Muscle of arm (tissue), 12 donors: ENCODE measurements around the gene TBX20. TPM values are rescaled to one million over a fixed set of nuclear protein-coding genes. Genes with fewer than 3 reads are reported as not detected.
"Not testable (repeated sequence)": the region's sequence is repeated elsewhere in the genome, so short reads cannot be mapped to it uniquely, and the experiment has no call there.

Experiments
- DNase-seq: peaks from one replicate; pipeline ENCODE4 v3.0.0-alpha.2; 2013
- polyA plus RNA-seq, 12 donors: library from polyadenylated mRNA; unstranded; fragments of 120-200 nt; gene quantifications; one replicate each; pipeline ENCODE4 v1.2.1, GENCODE V29; 2013; ENCODE audit not compliant: insufficient read length in 12 of 12

TBX20 gene
- polyA plus RNA-seq, 12 donors = not detected

DNA sequence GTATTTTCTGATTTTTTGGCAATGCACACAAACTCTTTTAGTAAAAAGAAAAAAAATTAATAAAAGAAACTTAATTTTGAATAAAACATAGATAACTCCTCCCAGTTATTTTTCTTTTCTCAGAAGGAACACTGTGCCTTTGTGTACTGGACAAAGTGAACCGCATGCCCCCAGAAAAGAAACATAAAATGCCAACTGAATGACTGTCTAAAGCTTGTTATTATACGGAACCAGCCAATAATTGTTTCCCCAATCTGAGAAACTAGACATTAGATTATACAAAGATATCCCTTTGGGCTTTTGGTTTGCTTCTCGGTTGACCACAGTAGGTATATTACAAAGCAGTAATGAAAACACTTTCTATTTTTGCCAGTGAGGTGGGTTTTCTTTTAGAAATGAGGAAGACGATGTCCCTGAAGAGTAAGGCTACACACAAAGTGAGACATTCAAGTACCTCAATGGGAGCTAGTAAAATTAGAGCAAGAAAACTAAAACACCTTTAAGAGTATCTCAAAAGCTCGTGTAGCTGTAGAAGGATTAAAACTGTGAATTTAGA lies 25.3 kb downstream of the TBX20 start:
- not testable (repeated sequence) for DNase-seq

DNA sequence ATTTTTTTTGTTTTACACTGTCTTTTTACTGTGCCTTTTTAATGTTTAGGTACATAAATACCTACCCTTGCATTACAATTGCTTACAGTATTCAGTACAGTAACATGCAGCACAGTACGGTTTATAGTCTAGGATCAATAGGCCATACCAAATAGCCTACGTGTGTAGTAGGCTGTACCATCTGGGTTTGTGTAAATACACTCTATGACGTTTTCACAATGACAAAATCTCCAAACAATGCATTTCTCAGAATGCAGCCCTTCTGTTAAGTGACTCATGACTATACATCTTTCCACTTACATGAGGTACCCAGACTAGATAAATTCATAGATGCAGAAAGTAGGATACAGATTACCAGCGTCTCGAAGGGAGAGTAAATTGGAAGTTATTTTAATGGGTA lies 26.5 kb downstream of the TBX20 start:
- not testable (repeated sequence) for DNase-seq

DNA sequence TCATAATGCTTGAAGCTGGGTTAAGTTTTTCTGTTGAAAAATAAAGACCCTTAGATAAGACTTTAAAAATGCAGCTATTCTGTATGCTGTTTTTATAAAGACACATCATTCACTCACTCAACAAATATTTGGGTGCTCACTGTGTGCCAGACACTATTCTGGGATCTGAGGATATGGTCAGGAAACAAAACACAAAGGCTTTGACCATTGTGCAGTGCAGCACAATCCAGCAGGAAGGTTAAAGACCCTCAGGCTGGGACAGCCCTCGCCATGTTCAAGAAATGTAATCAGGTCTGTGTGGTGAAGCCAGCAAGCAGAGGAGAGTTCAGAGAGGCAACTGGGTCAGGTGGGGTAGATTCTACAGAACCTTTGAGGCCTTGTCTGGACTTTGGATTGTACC lies 31.5 kb downstream of the TBX20 start:
- DNase-seq = not testable (repeated sequence)

DNA sequence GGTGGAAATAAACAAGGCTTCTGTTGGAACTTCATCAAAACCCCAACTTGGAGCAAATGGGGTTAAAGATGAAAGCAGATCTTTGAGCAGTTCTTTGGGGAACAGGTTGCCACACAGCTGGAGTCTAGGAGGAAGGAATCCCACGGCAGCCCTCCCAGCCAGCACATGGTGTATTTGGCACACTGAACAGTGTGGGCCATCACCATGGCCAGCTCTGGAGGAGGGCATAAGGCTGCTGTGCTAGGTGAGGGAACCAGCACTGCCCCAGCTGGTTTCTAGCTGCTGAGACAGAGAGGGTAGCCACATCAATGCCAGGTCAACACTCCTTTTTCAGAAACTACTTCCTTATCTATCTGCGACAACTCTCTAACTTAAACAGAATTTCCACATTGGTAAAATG lies 33.7 kb downstream of the TBX20 start:
- not testable (repeated sequence) for DNase-seq

DNA sequence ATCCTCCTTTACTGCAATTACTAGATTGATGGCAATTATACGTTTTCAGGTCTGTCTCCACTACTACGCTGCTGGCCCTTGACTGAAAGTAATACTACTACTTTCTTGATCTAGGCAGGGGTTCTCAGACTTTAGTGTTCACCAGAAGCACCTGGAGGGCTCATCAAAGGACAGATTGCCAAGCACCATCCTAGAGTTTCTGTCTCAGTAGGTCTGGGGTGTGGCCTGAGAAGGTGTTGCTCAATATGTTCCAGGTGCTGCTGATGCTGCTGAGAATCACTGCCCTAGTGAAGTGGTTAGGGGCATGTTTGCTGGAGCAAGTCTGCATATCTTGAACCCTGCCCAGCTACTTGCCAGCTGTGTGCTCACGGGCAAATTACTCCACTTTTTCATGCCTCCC lies 37.9 kb downstream of the TBX20 start:
- DNase-seq = not testable (repeated sequence)

DNA sequence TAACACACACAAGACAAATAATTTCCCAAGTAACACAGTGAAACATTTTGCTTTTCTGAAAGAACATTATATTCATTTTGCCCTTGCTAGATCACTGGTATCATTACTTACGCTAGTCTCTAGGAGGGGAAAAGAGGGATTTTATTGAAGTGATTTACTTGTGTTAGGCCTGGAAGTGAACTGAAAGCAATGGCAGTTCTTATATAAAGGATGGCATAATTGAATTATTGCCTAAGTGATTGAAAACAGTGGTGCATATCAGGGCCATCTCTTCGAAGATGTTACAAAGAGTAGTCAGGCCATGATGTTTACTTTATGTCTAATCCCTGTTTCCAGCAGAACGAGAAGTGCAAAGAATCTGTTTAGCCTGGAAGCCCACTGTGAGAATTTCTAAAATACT lies 38.8 kb downstream of the TBX20 start:
- DNase-seq = not testable (repeated sequence)

DNA sequence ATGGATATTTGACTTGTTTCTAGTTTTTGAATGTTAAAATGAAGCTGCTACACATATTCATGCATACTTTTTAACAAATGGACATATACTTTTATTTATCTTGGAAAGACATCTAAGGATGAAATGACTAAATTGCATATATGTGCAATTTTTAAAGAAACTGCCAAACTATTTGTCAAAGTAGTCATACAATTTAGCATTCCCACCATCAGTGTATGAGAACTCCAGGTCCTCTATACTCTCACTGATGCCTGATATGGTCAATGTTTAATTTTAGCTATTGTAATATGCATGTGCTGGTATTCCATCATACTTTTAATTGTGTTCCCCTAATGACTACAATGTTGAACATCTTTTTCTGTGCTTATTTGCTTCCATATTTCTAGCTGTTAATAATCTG lies 47.0 kb downstream of the TBX20 start:
- DNase-seq = not testable (repeated sequence)

DNA sequence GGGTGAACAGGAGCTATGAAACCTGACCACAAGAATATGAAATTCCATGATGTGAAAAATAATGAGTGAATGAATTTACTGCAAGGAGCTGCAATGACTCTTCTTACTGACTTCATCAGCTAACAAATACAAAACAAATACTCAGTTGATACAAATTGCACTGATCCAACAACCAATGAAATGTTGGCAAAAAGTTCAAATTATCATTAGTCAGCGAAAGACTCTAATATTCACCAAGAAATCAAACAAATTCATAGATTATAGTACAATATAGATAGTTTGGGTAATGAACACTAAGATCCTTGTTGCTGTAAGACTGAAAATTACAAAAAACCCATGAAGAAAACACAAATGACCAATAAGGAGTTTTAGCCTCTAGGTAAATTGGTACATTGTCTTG lies 49.0 kb downstream of the TBX20 start:
- not testable (repeated sequence) for DNase-seq

DNA sequence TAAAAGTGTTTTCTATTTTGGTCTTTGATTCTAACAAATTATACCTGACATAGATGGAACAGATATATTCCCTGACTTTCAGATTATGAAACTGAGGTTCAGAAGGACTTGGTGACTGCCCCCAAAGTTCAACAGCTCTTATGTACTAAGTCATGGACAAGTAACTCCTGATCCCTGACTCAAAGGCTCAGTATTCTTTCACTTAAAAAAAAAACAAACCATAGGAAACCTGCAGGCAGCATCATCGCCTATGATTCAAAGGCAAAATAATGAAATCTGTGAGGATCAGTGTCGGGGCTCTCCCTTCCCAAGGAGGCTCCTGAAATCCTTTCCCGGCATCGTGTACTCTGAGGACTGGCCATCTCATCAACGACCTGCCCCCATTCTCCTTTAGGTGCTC lies 49.9 kb downstream of the TBX20 start:
- not testable (repeated sequence) for DNase-seq

DNA sequence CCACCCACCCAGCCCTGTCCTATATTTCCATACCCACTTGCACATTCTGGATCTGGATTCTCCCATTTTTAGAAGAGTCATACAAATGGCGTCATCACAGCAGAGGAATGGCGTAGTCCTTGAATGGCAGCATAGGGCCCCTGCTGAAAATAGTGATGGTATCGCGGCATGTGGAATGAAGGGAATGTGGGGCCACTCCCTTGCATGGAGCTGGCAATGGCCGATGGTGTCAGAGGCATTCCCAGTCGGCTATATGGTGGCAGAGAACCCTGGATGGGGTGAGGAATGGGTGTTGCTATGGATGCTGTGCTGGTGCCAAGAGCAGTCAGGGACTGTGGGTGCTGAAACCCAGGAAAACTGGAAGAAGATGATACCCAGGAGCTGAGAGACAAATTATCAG lies 51.5 kb downstream of the TBX20 start:
- DNase-seq = not testable (repeated sequence)

DNA sequence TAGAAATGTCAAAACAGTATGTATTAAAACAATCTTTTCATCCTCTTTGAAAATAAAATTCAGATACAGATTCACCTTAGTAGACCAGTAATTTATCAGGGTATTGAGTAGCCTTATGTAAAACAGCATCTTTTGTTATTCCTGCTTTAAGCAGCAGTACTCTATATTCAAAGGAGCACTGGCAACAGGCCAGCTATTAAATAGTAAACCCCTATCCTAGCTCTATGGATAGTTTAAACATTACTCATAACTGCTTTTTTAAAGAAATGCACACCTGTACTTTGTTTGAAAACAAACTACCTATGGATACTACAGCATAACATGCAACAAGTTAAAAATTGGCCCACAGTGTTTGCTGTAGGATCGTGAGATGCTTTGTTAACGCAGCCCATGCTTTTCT lies 53.7 kb downstream of the TBX20 start:
- not testable (repeated sequence) for DNase-seq

DNA sequence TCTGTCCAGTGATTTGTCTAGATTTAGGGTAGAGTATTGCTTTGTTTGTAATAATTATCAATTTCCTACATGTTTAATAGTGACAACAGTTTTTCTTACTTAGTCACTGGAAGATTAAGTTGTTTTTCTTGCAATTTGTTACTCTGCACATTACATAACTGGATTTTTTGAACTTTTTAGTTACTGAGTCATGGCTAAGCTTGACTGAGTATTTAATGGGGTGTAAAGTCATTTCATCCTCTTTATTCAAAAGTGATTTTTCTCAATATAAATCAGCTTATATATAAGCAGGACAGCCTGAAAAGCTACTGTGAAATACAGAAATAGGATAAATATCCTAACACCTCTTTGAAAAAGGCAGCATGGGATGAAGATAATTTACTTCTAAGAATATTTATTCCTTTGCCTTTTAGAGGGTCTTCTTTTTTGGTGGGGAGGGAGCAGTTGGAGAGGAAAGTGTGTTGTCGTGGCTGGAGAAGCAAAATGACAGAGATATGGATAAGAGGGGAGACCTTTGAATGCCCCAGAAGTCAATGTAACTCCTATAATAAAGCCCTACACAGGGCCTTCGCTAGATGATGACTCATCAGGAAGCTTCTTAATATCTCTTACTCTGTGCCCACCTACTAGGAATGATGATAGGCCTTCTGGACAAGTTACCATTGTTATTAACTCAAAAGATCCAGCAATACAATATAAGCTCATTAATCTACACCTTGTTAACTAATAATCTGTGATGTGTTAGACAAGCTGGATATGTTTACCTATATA lies 55.3 kb downstream of the TBX20 start:
- DNase-seq = not testable (repeated sequence)

DNA sequence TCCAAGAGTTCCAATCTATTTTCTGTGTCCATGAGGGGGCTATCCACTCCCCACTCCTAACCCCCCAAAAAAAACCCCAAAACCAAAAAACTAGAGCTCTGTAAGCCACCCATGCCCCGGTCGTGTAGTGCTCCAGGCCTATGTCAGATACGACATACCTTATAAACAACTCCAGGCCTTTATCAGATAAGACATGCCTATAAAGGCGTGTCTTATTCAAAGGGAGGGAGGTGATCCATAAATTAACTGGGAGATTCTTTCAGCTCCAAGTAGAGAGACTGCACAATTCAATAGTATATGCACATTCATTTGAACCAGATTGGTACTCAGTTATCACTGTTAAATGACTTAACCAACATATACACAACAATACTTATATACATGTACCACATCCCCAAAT lies 62.3 kb downstream of the TBX20 start:
- not testable (repeated sequence) for DNase-seq

DNA sequence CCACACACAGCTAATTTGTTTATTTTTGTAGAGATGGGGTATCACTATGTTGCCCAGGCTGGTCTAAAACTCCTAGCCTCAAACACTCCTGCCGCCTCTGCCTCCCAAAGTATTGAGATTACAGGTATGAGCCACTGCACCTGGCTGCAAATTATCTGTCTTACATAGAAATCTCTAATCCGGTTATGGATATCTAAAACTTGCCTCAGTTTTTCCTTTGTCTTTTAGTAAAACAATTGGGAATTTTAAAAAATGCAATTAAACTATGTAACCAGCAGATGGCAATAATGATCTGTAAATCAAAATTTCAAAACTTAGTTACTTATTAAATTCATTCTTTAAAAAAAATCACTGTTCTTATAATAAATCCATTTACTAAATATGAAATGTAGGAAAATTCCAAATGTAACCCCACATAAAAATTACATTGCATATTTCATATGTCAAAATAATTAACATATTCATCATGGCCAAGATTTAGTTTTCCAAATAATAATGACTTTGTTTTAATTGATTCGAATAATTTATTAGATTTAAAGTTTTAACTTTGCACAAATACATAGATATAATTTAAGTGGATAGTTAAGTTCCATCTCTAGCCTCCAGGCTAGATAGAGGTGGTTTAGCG lies 63.6 kb downstream of the TBX20 start:
- not testable (repeated sequence) for DNase-seq

DNA sequence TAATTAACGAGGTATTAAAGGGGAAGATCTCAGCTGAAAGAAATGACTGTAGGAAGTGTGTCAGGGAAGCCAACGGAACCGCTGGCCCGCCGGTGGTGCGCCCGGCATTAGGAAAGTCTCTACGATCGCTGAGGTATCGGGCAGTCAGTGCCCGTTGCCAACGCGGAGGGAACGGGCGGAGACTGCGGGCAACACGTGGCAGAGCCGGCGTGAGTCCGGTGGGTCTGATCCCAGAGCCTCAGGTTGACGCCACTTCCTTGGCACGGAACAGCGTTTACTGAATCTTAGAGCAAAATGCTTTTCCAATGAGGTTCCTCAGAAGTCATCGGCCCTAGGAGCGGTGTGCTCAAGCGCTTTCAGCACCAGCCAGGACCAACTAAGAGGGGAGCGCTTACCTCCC lies 67.1 kb downstream of the TBX20 start:
- DNase-seq = not testable (repeated sequence)

DNA sequence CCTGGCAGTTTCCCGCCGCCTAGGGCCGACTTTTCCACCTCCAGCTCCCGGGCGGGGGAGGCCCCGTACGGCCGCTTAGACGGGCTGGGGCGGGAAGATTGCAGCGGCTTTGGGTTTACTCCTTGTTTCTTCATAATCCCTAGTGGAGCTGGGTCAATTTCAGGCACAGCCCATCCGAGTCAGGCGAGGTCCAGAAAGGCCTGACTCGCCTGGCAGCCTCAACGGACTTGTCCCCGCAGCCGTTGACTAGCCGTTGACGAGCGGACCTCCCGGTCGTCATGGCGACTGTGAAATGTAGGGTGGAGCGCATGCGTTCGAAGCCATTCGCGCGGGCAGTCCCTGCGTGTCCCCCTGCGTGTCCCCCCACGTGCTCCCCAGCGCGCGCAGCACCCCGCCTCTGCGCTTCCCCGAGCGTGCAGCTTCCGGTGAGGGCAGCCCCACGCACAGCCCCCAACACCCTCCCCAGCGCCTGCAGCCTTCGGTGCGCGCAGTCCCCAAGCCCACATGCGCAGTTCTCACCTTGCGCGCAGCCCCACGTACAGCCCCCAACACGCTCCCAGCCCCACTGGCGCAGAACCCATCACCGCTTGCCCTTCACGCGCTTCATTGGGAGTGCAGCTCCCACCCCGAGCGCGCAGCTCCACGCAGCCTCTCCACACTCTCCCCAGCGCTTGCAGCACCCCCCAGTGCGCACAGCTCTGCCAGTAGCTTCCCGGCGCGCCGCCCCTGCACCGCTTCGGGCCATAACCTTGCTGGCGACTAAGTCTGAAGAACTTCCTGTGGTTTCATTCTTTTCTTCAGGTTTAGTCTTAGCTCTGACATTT lies 67.8 kb downstream of the TBX20 start:
- no peak for DNase-seq

DNA sequence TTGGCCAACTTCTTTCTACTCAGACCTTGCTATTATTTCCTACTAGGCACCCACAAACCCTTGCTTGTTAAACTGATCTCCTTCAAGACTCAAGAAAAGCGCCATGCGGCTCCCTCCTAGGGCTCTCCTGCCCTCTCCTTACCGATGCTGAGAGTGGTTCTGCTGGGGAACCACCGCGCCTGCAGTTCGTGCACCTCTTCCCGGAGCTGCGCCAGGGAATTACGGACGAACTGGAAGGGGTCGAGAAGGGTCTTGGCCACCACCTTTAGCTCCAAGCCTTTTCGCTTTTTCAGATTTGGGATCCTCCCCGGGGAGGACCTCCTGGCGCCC lies 68.4 kb downstream of the TBX20 start:
- not testable (repeated sequence) for DNase-seq

DNA sequence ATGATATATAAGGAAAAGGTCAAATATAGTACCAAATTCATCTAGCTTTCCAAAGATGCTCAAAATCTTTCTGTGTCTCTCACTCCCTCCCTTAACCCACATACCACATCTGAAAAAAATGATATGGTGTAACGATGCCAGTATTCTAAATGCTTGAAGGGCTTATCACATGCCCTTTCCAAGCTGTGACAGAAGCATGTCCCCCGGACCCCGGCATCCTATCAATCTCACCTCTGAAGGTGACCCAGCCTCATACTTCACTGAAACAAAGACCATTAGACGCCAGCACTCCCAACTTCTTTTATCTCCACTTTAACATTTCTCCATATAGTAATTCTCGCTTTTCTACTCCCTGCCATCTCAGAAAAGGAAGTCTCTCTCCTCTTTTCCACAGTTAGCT lies 68.9 kb downstream of the TBX20 start:
- DNase-seq = not testable (repeated sequence)

DNA sequence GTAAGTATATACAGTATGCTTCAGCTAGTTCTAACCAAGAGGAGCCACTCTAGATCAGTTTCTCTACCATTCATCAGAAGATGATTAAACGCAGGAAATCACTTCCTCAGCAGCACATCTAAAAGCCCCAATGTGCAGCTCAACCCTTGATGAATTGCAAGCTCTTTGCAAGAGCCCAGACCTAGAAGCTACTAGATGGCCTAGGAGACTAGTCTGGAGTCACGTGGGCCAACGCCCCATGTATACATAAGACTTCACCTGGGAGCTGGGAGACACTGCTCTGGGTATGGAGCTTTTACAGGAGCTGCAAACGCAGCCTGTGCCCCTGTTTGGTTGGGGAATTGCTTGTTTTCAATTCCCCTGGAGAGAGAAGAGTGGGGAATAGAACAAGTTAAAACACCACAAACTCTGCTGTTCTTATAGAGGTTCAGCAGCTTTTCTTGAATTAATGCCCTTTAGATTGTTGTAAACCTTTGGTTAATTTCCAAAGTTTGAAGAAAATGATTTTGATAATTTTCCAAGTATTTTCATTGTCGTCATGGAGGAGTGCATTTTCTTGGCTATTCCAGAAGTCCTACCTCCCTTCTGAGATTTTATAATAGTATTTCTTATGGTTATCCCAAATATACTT lies 69.9 kb downstream of the TBX20 start:
- DNase-seq = not testable (repeated sequence)

DNA sequence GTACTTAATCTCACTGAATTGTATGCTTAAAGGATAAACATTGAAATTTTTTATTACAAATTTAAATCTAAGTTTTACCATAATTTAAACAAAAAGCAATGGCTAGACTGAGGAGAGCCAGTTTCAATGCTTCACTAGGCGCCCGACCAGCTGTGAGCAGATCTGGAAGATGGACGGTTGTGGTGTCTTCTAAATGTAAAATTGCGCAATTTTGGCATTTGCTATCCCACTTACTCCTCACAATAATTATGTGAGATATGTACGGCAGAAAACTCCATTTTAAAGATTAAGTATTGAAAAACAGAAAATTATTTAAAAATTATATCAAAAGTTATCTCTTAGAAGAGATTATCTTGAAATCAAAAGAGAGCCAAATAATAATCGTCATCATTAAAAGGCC lies 73.2 kb downstream of the TBX20 start:
- not testable (repeated sequence) for DNase-seq

DNA sequence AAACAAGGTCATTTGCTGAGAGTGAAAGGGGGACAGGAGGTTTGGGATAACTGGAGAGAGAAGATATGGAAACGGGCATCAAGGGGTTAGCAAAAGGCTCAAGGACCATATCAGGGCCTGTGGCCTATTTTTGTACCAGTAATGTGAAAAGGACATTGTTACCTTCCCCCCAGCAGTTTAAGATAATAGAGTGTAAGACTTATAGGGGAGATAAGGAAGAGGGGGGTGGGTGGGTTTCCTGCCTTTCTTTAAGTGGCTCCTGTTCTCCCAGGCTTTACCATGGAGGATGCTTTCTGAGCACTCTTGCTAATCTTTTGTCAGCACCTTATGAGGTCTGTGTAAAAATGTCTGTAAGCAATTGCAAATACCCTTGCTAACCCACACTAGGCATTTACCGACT lies 80.7 kb downstream of the TBX20 start:
- not testable (repeated sequence) for DNase-seq

DNA sequence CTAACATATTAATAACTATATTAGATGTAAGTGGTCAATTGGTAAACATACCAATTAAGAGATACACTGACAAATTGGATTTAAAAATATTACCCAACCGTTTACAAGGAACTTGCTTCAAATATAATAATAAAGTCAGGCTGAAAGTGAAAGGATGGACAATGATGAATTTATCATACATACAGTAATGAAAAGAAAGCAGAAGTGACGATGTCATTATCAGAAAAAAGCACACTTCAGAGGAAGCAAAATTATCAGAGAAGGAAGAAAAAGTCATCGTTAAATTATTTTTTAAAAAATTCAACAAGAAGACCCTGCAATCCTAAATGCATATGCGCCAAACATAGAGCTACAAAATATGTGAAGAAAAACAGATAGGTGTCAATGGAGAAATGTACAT lies 81.8 kb downstream of the TBX20 start:
- DNase-seq = not testable (repeated sequence)
